ENCODE data around the gene NHLRC3.

Gene NHLRC3

DNA sequence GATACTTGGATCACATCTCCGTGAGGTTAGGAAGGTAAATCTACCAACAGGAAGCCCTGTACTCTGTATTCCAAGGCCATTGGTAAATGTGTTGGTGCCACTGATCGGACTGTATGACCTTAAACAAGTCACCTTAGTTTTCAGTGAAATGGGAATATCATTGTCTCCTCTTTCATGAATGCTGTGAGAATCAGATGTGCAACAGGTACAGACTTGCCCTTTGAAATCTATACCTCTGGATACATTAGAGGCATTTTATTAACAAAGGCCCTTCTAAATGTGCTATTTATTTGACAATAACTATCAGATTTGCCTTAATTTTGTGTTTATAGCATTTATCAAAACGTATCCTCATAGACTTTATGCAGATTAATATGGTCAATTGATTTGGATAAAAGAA, 11.0 kb downstream of the NHLRC3 start:
- no peaks in the 10 kb centered on the region for H3K27me3 ChIP-seq (ENCODE audit: insufficient read depth, low read depth)
- H4K20me1 ChIP-seq (ENCODE audit: insufficient read depth), result no peaks in the 10 kb centered on the region
- H3K4me3 ChIP-seq (IDR thresholded peaks at IDR 0.05; ENCODE audit: insufficient read depth, low read depth, low read length), result no peak overlapping the region
- no peaks in the 10 kb centered on the region for H3K36me3 ChIP-seq (ENCODE audit: insufficient read depth)
- no peak overlapping the region for H2AFZ ChIP-seq (ENCODE audit: low read depth)
- H3K4me2 ChIP-seq, result no peak overlapping the region
- H3K9ac ChIP-seq, result no peak overlapping the region
- no peak overlapping the region for H3K27ac ChIP-seq
- TF ChIP-seq, protein P1, sequence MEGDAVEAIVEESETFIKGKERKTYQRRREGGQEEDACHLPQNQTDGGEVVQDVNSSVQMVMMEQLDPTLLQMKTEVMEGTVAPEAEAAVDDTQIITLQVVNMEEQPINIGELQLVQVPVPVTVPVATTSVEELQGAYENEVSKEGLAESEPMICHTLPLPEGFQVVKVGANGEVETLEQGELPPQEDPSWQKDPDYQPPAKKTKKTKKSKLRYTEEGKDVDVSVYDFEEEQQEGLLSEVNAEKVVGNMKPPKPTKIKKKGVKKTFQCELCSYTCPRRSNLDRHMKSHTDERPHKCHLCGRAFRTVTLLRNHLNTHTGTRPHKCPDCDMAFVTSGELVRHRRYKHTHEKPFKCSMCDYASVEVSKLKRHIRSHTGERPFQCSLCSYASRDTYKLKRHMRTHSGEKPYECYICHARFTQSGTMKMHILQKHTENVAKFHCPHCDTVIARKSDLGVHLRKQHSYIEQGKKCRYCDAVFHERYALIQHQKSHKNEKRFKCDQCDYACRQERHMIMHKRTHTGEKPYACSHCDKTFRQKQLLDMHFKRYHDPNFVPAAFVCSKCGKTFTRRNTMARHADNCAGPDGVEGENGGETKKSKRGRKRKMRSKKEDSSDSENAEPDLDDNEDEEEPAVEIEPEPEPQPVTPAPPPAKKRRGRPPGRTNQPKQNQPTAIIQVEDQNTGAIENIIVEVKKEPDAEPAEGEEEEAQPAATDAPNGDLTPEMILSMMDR (conservative IDR thresholded peaks at IDR 0.05; ENCODE audit: low read depth, low read length), result no peak
- no peaks in the 10 kb centered on the region for H3K79me2 ChIP-seq (ENCODE audit: insufficient read depth, low read depth)
- H3K4me1 ChIP-seq (ENCODE audit: low read depth, poor library complexity, severe bottlenecking), result no peaks in the 10 kb centered on the region

DNA sequence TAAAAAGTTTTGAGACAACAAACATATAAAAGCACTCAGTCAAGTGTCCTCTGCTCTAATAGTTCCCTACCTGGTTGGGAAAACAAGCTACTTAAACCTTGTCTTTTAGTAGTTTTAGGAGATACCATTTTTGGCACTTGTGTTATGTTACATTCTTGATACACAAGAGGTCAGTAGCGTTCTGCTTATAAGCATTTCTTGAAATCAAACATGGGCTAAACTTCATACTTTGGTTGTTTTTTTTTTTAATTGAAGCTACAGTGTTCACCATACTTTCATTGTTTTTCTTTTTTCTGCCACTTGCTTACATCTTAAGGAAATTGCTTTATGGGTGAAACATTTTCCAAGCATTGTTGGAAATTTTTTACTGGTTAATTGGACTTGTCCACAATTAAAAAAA, 12.9 kb downstream of the NHLRC3 start:
- Histone ChIP-seq H3K4me1 (ENCODE audit: low read depth, poor library complexity, severe bottlenecking) (no peaks in the 10 kb centered on the region), H3K4me2 (no peak overlapping the region), H3K27me3 (ENCODE audit: insufficient read depth, low read depth) (no peaks in the 10 kb centered on the region), H3K9ac (no peak overlapping the region), H3K79me2 (ENCODE audit: insufficient read depth, low read depth) (no peaks in the 10 kb centered on the region), H4K20me1 (ENCODE audit: insufficient read depth) (no peaks in the 10 kb centered on the region), H3K4me3 (IDR thresholded peaks at IDR 0.05; ENCODE audit: insufficient read depth, low read depth, low read length) (no peak overlapping the region), H2AFZ (ENCODE audit: low read depth) (no peak overlapping the region), H3K27ac (no peak overlapping the region), H3K36me3 (ENCODE audit: insufficient read depth) (no peaks in the 10 kb centered on the region)
- TF ChIP-seq, protein P1 (conservative IDR thresholded peaks at IDR 0.05; ENCODE audit: low read depth, low read length), result peak; percentile 42; the same call in 1 of the 2 replicates

DNA sequence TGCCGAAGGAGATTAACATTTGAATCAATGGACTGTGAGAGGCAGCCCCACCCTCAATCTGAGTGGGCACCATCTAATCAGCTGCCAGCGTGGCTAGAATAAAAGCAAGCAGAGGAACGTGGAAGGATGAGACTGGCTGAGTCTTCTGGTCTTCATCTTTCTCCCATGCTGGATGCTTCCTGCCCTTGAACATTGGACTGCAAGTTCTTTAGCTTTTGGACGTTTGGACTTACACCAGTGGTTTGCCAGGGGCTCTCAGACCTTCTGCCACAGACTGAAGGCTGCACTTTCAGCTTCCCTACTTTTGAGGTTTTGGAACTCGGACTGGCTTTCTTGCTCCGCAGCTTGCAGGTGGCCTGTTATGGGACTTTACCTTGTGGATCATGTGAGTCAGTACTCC, 14.7 kb downstream of the NHLRC3 start:
- Histone ChIP-seq H2AFZ (ENCODE audit: low read depth) (no peak overlapping the region), H3K4me3 (IDR thresholded peaks at IDR 0.05; ENCODE audit: insufficient read depth, low read depth, low read length) (no peak overlapping the region), H3K27ac (no peak overlapping the region), H3K4me1 (ENCODE audit: low read depth, poor library complexity, severe bottlenecking) (no peaks in the 10 kb centered on the region), H3K79me2 (ENCODE audit: insufficient read depth, low read depth) (no peaks in the 10 kb centered on the region), H3K4me2 (no peak overlapping the region), H3K36me3 (ENCODE audit: insufficient read depth) (no peaks in the 10 kb centered on the region), H3K27me3 (ENCODE audit: insufficient read depth, low read depth) (no peaks in the 10 kb centered on the region), H4K20me1 (ENCODE audit: insufficient read depth) (no peaks in the 10 kb centered on the region), H3K9ac (no peak overlapping the region)
- TF ChIP-seq, protein P1 (conservative IDR thresholded peaks at IDR 0.05; ENCODE audit: low read depth, low read length), result no peak

DNA sequence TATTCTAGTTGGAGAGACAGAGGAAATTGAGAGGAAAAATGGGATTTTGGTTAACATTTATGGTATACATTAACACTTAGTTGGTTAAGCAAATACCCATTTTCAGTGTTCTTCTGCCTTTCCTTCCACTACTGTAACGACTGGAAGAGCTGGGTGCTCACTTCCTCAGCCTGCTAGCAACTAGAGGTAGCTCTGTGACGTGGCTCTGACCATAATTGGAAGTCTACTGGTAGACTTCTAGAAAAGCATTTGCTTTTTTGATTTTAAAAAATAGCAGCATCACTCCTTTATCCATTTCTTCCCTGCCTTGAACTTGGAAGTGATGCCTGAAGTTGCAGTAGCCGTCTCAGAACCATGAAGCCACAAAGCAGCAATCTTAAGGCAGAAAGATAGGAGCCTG, 15.9 kb downstream of the NHLRC3 start:
- no peak overlapping the region for H3K27ac ChIP-seq
- no peaks in the 10 kb centered on the region for H3K79me2 ChIP-seq (ENCODE audit: insufficient read depth, low read depth)
- H3K36me3 ChIP-seq (ENCODE audit: insufficient read depth), result no peaks in the 10 kb centered on the region
- no peak overlapping the region for H3K4me2 ChIP-seq
- H3K9ac ChIP-seq, result no peak overlapping the region
- no peaks in the 10 kb centered on the region for H3K27me3 ChIP-seq (ENCODE audit: insufficient read depth, low read depth)
- no peak overlapping the region for H2AFZ ChIP-seq (ENCODE audit: low read depth)
- H3K4me1 ChIP-seq (ENCODE audit: low read depth, poor library complexity, severe bottlenecking), result no peaks in the 10 kb centered on the region
- H3K4me3 ChIP-seq (IDR thresholded peaks at IDR 0.05; ENCODE audit: insufficient read depth, low read depth, low read length), result no peak overlapping the region
- TF ChIP-seq, protein P1 (conservative IDR thresholded peaks at IDR 0.05; ENCODE audit: low read depth, low read length), result no peak
- H4K20me1 ChIP-seq (ENCODE audit: insufficient read depth), result no peaks in the 10 kb centered on the region

Data from KMS-11 (cell line).